GM18499 (cell line): ENCODE results near the gene IGF2BP3.

Source experiments
- ATAC-seq: cut with Tn5 transposase; IDR thresholded peaks from one replicate; pipeline ENCODE4 v1.9.1; 2021; ENCODE audit warnings: moderate number of reproducible peaks; ENCODE audit not compliant: insufficient read depth, unreplicated experiment

The IGF2BP3 gene

DNA sequence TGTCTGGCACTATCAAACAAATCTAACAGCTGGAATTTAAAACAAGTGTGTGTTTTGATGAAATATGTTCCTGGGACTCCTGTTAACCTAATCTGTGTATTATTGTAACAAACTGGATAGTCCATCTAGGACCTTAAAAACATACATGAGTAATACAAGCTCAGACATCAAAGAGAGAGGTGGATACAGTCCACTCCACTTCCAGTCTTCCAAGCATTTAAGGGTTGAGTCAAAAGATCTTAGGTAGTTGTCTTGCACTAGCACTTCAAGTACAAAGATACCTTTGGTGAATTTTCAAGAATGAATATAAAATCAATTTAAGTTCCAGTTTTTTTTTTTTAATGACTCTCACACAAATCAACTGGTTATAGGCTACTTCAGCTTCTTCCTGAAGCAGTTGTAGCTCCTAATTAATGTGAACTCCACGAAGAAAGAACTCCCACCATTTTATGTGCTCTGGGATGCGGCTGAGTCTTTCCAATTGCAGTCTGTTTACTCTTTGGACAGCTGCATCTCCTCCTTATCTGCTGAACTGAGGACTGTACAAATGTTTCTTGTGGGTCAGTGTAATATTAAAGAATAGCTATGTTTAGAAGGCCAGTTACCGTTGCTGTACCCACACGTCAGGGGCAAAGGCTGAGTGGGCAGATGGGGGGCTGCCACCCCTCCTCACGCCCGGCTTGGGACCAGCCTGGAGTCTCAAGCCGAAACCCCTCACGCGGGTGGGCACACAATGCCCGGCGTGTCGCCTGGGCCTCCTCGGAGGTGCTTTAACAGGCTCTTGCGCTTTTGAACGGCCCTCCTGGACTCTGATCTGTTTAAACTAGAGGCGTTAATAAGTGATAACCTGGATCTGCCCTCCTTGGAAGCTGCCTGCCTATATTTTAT, 2.9 kb upstream of the IGF2BP3 start:
- no peak for ATAC-seq

DNA sequence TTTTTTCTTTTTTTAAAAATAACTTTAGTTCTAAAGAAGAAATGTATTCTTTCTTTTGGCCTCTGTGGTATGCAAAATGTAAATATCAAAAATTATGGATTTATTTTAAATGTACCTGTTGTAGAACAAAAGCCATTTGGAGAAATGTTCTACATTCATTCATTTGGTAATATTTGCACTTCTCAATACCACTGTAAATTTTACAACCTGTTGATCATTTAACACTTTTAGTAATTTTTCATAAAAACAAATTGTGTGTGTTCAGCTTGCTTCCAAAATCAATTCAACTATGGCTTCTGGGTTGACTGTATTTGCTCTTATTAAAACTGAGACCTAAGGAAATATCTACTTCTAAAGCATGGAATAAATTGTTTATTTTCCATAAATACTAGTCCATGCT, 2.3 kb upstream of the IGF2BP3 start:
- no peak for ATAC-seq

DNA sequence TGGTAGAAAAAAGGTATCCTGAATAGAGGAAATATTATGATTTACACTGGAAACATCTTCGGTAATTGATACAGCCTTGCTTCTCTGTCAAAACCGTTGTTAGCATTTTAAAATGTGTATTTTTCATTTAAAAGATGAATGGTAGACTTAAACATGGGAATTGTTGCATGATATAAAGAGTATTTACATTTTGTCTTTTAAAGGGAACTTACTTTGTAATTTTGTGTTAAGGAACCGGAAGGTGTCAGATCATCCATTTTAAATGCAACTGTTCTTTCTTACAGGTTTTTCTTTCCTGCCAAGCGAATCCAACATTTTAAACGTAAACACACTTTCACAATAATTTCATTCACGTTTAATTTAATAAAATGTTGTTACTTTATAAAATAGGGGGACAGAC, 1.8 kb upstream of the IGF2BP3 start:
- no peak for ATAC-seq

DNA sequence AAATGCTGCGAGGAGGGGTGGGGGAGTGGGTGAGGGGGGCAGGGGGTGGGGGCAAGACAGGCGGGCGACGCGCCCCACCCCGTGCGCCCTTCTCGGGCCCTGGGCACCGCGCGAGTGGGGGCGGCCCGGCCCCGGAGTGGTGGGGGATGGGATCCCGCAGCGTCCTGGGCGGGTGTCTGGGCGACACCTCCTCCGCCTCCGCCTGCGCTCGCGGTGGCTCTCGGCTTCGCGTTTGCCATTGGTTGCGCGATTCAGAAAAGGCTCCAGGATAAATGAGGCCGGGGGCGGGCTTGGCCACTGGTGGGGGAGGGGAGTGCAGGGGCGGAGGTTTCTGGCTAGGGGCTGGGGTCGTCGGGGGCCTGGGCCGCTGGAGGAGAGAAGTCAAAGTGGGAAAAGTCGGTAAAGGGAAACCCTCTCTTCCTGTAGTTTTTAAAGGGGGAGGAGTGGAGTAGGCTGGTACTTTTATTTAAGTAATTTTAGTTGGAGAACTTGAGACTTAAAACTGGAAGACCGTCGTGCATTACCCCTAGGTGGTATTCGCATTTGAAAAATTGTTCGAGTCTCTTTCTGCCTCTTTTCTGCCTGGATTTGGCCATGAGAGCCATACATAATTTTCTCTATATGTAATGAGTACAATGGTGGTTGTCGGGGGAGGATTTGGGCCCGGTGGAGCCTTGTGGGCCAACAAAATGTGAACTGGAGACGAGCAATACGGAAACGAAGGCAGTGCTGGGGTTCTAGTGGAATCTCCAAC, 992 bp upstream of the IGF2BP3 start:
- ATAC-seq, result no peak

DNA sequence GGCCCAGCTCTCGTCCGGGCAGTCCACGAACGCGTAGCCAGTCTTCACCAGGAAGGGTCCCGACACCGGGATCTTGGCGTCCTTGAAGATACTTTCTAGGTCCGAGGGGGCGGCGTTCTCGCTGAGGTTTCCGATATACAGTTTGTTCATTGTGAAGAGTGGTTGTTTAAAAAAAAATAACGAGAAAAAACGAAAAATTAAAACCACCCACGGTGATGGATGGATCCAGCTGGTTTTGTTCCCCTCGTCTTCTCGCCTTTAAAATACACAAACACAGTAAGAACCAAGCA, 385 bp downstream of the IGF2BP3 start:
- no peak for ATAC-seq

DNA sequence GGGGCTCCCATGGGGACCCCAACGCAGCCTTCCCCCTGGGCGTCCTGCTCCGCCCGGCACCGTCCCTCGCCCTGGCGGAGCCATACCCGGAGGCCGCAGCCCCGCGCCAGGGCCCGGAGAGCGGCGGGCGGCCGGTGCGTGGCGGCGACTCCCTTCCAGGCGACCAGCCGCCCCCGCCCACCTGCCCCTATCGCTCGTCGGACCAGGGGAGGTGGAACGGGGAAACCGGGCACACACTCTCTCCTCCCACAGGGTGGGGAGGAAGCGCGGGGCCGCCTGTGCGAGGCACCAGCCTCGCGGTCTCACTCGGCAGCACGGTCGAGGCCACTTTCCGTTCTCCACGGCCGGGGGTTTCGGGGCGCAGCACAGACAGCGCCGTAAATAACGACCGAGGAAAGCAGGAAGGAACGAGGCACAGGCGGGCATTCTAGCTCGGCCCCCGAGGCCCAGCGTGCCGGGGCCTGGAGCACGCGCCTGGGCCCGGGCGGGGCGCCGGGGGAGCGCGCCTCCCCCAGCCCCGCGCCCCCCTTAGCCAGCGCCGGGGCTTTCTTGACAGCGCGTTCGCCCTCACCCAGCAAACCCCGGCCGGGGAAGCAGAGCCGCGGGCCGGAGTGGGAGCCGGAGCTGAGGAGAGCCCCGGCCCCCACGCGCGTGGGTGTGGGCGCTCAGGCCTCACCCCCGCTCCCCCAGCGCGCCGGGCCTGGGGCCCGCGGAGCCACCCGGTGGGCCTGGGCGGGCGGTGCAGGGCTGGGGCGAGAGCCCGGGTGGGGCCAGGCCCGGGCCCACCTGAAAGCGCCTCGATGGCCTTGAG, 936 bp downstream of the IGF2BP3 start:
- no peak for ATAC-seq

DNA sequence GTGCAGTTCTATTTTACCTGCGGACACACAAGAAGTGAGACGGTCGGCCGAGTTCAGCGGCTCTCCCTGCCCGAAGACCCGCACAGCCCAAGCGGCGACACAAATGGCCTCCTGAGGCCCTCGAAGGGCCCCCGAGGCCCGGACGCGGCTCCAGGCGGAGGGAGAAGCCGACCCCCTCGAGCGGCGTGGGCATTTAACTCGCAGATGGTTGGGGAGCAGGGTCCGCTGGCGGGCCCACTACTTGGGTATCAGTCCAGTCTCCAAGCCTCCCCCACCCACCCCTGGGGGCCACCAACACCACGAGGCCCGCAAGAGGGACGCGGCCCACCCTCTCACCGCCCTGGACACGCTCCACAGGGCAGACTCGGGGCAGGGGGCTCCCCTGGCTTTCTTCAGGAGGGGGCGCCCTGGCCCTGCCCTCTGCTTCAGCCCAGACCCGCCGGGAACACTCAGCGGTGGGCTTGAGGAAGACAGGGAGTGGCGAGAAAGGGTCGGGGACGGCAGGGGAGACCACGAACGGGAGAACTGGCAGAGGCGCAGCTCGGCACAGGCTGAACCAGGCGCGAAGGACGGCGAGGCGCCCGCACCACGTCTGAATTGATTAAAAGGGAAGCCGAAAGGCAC, 1.7 kb downstream of the IGF2BP3 start:
- ATAC-seq, result no peak

DNA sequence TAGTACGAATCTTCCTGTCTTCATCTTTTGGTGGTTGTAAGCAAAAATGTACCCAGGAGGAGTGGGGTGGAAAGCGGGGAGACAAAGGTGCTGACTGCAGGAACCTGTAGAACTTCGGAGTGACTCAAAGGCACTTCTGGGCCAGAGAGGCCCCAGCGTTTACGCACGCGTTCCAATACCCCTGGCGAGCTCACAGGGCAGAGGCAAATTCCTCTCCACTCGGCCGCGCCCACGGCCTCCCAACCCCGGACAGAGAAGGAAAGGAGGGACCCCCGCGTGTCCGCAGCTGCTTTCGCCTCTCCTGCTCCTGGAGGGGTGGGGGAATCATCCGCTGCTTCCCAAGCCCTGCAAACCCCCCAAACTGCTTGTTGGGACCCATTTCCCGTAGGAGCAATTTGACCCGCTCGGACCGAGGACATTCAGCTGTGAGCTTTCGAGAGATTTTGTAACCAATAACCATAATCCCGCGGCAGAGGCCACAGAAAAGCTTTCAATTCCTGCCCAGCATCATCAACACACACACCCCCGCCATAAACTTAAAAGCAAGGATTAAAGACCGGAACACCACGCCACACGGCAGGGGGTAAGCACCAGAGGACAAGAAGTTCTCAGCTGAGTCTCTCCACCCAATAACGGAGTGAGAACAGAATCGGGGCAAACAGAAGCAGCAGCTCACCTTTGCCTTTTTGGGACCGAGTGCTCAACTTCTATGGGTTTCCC, 2.3 kb downstream of the IGF2BP3 start:
- no peak for ATAC-seq

DNA sequence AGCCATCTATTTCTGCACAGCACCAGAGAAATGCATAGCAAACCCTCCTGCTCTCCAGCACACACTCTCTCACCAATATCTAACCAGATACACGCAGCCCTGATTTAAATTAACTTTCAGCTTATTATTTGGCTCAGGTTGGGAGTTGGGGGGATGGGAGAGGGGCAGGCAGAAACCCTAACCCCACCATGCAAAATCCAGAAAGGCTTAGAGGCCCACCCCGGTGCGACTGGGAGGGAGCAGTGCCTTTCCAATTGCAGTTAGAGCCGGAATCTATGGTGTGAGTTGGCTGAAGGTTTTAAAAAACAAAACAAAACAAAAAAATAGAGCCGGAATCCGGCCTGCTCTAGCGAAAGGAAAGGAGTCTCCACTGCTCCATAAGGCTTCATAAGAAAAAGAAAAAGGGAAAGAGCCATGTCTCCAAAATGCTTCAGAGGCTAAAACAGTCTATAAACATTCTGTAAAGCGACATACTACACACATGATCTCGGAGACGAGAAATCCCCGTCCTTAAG, 2.9 kb downstream of the IGF2BP3 start:
- no peak for ATAC-seq

DNA sequence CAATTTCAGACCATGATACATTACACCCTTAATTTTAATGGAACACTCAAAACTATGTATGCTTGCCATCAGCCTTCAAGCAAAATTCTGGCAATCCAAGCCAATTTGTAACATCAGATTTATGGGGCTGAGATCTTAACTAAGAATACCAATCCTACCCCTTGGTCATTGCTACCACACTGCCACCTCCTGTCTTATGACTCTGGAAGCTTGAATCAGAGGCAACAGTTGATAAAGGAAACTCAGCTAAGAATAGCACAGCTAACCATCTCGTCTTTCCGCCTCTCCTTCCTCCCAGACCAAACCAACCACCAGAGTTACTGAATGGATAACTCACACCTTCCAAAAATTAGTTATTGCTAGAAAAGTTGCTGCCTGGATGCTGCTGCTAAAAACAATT, 7.4 kb downstream of the IGF2BP3 start:
- no peak for ATAC-seq

DNA sequence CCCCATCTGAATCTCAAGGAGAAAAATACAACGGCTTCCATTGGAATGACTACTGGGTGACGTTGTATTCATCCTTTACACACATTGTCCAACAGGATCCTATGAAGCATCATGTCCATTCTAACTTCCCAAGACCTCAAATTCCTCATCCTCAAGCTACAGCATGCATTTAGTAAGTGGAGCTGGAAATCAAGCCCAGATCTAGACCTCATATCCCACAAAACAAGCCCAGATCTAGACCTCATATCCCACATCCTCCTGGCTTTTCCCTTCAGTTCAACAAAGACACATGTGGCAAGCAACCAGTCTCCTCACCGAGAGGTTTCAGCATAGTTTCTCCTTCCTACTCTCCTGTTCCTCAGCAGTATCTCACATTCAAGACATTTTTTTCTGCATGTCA, 12.2 kb downstream of the IGF2BP3 start:
- ATAC-seq, result no peak

DNA sequence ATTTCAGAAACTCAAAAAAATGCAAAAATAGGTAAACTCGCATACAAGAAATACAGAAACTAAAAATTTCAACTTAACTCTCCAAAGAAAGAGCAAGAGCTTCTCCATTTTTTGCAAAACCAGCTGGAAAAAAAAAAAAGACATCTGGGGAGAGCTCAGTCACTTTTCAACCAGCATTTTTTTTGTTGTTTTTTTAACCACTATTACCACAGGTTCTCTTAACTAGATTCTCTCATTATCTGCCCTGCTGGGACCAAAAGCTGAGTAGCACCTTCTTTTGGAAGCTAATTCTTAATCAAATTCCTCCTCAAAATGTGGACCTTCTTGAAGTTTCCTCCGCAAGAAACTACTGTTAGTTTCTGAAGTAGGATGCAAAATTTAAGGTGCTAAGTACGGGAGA, 14.2 kb downstream of the IGF2BP3 start:
- no peak for ATAC-seq

DNA sequence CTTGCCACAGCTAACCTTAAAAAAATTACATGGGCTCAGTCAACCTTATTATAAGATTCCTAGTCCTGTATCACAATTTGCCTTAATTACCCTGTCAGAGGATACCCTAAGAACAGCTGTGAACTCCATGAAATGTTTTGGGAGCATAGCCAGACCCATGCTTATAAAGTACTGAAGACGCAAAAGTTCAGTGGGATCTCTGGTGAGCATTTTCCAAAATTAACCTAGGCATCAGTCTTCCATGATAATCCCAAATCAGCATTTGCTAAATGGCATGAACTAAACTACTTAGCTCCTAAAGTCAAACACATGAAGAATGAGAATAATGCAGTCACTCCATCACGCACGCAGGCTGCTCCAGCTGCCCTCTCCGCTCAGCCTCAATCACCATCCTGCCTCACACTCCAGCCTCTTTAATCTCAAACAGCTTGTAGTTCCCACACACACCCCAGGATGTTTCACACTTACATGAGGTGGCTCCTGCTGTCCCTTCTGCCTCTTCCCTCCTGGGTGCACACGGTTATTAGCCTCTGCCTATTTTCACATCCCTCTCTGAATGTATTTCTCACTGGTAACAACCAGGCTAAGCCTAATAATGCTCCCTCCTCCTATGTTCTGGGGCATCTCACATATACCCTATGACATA, 15.3 kb downstream of the IGF2BP3 start:
- no peak for ATAC-seq

DNA sequence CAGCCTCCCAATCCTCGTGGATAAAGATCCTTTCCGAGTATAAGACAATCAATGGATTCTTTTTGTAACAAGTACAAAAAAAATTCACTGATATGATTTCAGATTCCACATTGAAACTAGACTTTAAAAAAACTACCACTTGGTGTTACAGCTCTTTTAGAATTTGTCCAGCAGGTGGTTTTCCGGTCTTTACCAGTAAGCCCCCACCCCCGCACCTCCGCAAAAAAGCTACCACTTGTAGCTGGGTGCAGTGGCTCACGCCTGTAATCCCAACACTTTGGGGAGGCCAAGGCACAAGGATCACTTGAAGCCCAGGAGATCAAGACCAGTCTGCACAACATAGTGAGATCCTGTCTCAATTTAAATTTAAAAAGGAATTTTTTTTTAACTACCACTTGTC, 19.8 kb downstream of the IGF2BP3 start:
- no peak for ATAC-seq

DNA sequence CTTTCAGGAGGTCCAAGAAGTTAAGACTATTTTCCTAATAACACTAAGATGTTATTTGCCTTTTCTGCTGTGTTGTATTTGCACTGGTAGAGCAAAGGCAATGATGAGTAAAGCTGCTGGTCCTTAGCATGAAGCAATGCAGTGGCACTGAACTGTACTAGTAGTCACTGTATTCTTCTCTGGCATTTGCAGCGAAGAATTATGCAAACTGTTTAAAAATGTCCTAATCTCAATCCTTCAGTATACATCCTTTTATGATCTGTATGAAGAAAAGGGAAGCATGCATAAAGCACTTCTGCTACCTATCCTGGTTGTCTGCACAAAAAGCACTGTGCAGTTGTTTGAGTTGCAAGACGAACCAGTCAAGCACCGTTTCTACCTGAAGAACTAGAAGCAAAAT, 20.4 kb downstream of the IGF2BP3 start:
- ATAC-seq, result no peak

DNA sequence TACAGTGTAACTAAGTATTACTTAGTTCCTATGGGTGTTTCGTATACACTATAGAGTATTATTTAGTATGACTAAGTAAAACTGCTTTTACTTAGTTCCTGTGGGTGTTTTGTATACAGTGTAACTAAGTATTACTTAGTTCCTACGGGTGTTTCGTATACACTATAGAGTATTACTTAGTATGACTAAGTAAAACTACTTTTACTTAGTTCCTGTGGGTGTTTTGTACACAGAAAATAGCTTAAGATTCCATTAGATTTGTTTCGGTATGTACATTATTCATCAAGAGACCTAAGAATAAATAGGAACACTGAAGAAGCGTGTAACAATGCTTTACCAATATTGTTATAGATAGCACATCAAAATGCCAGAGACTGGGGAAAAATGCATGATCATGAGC, 25.0 kb downstream of the IGF2BP3 start:
- no peak for ATAC-seq

DNA sequence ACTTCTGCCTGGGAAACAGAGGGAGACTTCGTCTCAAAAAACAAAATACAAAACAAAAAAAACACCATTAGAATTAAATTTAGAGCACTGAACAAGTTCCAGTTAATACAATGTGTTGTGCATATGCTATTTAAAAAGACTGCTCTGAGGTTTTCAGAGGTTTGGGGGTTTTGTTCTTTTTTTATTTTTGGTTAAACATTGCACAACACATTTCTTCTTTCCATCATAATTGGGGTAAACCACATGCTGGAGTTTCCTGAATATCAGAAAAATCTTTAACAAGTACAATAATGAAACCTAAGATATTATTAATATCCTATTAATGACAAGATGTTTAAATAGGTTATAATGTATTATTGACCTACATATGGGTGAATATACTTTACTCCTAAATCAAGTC, 26.3 kb downstream of the IGF2BP3 start:
- ATAC-seq, result no peak

DNA sequence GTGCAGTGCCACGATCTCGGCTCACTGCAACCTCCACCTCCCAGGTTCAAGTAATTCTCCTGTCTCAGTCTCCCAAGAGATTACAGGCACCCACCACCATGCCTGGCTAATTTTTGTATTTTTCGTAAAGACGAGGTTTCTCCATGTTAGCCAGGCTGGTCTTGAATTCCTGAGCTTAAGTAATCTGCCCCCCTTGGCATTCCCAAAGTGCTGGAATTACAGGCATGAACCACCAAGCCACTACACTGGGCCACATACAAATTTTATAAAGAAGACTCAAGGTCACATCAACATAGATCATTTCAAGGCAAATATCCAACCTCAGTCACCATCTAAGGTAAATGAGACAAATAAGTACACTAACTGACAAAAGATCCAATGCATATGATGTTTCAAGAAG, 32.1 kb downstream of the IGF2BP3 start:
- no peak for ATAC-seq

DNA sequence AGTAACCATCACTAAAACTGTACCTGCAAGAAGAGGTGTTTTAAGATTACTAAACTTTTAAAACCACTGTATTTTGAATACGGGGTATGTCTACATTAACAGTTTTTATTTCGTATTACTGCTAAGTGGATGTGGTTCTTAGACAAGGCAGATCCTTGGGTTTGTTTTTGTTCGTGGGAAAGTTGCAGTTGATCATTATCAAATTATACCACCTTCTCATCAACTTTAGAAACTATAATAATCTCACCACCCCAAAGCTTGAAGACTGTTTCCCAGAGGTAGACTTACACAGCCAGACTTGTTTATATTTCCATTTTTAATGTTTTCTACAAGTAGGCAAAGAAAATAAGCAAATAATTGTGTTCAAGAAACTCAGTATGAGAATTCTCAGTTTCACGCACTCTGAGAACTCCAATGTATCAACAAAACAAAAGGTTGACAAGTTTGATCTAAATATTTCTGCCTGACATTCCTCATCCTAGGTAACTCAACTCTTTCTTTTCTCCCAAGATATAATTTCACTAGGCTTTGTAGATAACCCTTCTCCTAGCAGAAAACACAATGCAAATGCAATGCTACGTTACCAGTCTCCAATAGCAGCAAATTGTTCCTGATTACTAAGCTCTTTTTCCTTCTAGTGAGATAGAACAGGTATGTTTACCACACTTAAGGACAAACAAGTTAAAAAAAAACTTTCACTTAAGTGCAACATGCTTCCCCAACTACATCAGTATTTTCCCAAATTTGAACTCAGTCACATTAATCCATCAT, 36.0 kb downstream of the IGF2BP3 start:
- no peak for ATAC-seq
